Spinal cord (tissue), 10 donors: ENCODE results near the gene CARMIL3. TPM values are rescaled to one million over a fixed set of nuclear protein-coding genes. Genes with fewer than 3 reads are reported as not detected.

ENCODE experiments used
- DNase-seq, 6 donors: peaks; one replicate each; pipeline versions ENCODE4 v3.0.0 to v3.0.0-alpha.2; 2013 to 2015; ENCODE audit warnings: low spot score in 6 of 6, low read depth in 4 of 6
- H3K27ac ChIP-seq: one replicate; pipeline ENCODE4 v1.5.1; 2013; ENCODE audit warnings: low read depth, low read length, control low read depth
- H3K27me3 ChIP-seq: one replicate; pipeline ENCODE4 v1.6.1; 2013; ENCODE audit warnings: low read length; ENCODE audit not compliant: control insufficient read depth, insufficient read depth
- H3K36me3 ChIP-seq: one replicate; pipeline ENCODE4 v1.6.1; 2013; ENCODE audit warnings: low read length; ENCODE audit not compliant: control insufficient read depth, insufficient read depth
- H3K4me1 ChIP-seq: one replicate; pipeline ENCODE4 v1.6.1; 2013; ENCODE audit warnings: low read length; ENCODE audit not compliant: control insufficient read depth, insufficient read depth
- H3K4me3 ChIP-seq: one replicate; pipeline ENCODE4 v1.5.1; 2013; ENCODE audit warnings: low read depth, low read length, control low read depth
- H3K9me3 ChIP-seq: one replicate; pipeline ENCODE4 v1.6.1; 2013; ENCODE audit warnings: low read length; ENCODE audit not compliant: control insufficient read depth, insufficient read depth
- WGBS: methylation state at CpG from one replicate; pipeline ENCODE4 v1.1.5; 2013; ENCODE audit warnings: missing lambda C conversion rate; ENCODE audit not compliant: insufficient coverage; 5-methylcytosine and 5-hydroxymethylcytosine counted together
- polyA plus RNA-seq, 2 donors: library from polyadenylated mRNA; unstranded; fragments of 120-200 nt; gene quantifications; one replicate each; pipeline ENCODE4 v1.2.1, GENCODE V29; 2013; ENCODE audit not compliant: insufficient read length in 2 of 2
- total RNA-seq, 2 donors: library from RNA; depleted of rRNA in 1 of 2; stranded (reverse); fragments of 120-200 nt in 1 of 2; fragments of >200 nt in 1 of 2; gene quantifications; one replicate each; pipeline versions ENCODE4 v1.2.3 to v1.2.4, GENCODE V29; 2013 to 2014
- donor health status: healthy.

Gene CARMIL3
- total and polyA plus RNA-seq, 4 donors: 10.2 to 43.2 (median 22.4) TPM

DNA sequence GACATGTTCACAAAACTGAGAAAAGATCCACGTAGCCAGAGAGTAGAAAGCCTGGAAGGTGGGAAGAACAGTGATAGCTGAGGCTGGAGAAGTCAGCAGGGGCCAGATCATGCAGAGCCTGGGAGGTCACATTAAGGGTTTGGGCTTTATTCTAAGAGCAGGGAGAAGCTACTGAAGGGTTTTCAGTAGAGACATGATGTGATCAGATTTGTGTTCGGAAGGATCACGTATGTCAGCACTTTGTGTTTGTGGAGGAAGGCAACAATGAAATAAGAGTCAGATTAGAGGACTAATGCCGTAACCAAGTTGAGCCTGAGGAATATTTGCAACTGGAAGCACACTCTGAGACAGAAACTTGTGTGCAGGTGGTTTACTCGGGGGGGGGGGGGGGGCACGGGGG lies 38.1 kb downstream of the CARMIL3 start:
- WGBS: 89% methylated on average over 4 of the region's 6 CpGs
- Histone ChIP-seq H3K27me3 (no peaks in the 10 kb centered on the region), H3K4me3 (no peak overlapping the region), H3K9me3 (no peaks in the 10 kb centered on the region), H3K36me3 (no peaks in the 10 kb centered on the region), H3K4me1 (peaks cover 22% of the 10 kb centered on the region), H3K27ac (no peak overlapping the region)
- DNase-seq: no peak

GRCh38 chr14:24092110-24092504 lies 40.3 kb downstream of the CARMIL3 start:
- H3K9me3 ChIP-seq: no peaks in the 10 kb centered on the region
- peaks cover 31% of the 10 kb centered on the region for H3K4me1 ChIP-seq
- no peak overlapping the region for H3K27ac ChIP-seq
- H3K27me3 ChIP-seq: no peaks in the 10 kb centered on the region
- no peak for DNase-seq
- no peaks in the 10 kb centered on the region for H3K36me3 ChIP-seq
- no peak overlapping the region for H3K4me3 ChIP-seq

DNA sequence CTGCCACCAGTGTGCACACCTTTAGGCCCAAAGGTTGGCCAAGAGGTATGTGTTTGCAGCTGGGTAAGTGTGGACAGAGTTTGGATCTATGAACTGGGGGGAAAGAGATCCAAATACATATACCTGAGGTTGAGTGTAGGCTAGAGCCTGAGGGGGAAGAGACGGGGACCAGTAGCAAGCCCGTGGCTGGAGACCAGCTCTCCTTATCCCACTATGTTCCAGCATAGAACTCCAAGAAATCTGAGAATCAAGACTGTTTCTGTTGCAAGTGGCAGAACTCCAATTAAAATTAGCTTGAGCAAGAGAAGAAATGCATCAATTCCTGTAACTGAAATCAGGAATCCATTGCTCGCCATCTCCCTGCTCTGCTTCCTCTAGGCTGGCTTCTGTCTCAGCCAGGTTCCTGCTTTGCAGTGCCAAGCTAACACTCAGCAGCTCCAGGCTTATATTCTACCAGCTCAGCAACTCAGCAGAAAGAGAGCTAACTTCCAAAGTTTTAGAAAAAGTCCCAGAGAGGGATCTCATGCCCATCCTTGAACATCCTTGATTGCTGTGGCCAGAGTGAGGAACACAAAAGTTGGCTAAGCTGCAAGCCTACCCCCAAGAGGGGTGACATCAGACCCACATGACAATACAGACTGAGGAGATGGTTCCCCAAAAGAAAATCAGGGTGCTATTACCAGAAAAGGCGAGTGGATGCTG lies 40.8 kb downstream of the CARMIL3 start:
- H3K4me3 ChIP-seq: no peak overlapping the region
- H3K9me3 ChIP-seq: no peaks in the 10 kb centered on the region
- no peaks in the 10 kb centered on the region for H3K27me3 ChIP-seq
- no peak overlapping the region for H3K27ac ChIP-seq
- no peaks in the 10 kb centered on the region for H3K36me3 ChIP-seq
- WGBS: 82% methylated on average over 2 of the region's 4 CpGs
- H3K4me1 ChIP-seq: peaks cover 31% of the 10 kb centered on the region
- peak in 1 of 6 donors; percentile 70 for DNase-seq

DNA sequence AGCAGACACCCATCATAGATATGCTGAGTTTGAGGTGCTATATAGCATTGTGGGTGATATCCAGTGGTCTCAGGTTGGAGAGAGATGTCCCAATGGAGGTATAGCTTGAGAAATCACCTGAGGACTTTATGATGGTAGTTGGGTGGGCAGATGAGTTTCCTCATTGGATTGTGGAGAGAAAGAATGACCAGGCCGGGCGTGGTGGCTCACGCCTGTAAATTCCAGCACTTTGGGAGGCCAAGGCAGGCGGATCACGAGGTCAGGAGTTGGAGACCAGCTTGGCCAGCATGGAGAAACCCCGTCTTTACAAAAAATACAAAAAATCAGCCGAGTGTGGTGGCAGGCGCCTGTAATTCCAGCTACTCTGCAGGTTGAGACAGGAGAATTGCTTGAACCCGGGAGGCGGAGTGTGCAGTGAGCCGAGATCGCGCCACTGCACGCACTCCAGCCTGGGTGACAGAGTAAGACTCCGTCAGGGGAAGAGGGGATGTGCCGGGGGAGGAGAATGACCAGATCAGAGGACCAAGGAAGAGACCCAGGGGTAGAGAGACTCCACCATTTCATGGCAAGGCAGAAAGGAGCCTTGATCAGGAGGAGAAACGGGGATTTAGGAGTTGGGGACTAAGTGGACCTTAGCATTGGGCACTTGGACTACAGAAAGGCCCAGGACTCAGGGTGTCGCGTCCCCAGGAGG lies 41.5 kb downstream of the CARMIL3 start:
- peak overlapping the region; percentile 65 for H3K4me3 ChIP-seq
- H3K9me3 ChIP-seq: no peaks in the 10 kb centered on the region
- DNase-seq: no peak
- H3K27me3 ChIP-seq: no peaks in the 10 kb centered on the region
- WGBS: 80% methylated on average over 19 of the region's 19 CpGs
- peaks cover 3% of the 10 kb centered on the region for H3K36me3 ChIP-seq
- peaks cover 31% of the 10 kb centered on the region for H3K4me1 ChIP-seq
- peak overlapping the region; percentile 42 for H3K27ac ChIP-seq

GRCh38 chr14:24093901-24094840 lies 42.4 kb downstream of the CARMIL3 start, which contains the start of gene PCK2:
TSS of gene PCK2 (plus strand) at chr14:24094311. CDS start at chr14:24094406, 95 bp downstream.
- WGBS: 0% methylated on average over 64 of the region's 68 CpGs
- Histone ChIP-seq H3K27ac (peak within 1 kb of the TSS; percentile 42), H3K27me3 (no peaks in the 10 kb centered on the region), H3K36me3 (peaks cover 9% of the 10 kb centered on the region), H3K4me1 (peaks cover 35% of the 10 kb centered on the region), H3K4me3 (peak within 1 kb of the TSS; percentile 65), H3K9me3 (no peaks in the 10 kb centered on the region)
- DNase-seq: peak in 2 of 6 donors; percentile 80 to 86

- DNase-seq: no peak
- peaks cover 10% of the 10 kb centered on the region for H3K36me3 ChIP-seq
- peak overlapping the region; percentile 42 for H3K27ac ChIP-seq
Observed at GRCh38 chr14:24094841-24095270, 43.0 kb downstream of the CARMIL3 start.

GRCh38 chr14:24095271-24096068 lies 43.7 kb downstream of the CARMIL3 start:
- 69% methylated on average over 9 of the region's 12 CpGs for WGBS
- Histone ChIP-seq H3K27me3 (no peaks in the 10 kb centered on the region), H3K27ac (peak overlapping the region; percentile 42), H3K36me3 (peaks cover 10% of the 10 kb centered on the region), H3K9me3 (no peaks in the 10 kb centered on the region), H3K4me1 (peaks cover 32% of the 10 kb centered on the region), H3K4me3 (peak overlapping the region; percentile 65)
- DNase-seq: no peak

More at GRCh38 chr14:24094841-24095270, 43.0 kb downstream of the CARMIL3 start:
- 15% methylated on average over 14 of the region's 14 CpGs for WGBS
- H3K4me3 ChIP-seq: peak overlapping the region; percentile 65
- H3K4me1 ChIP-seq: peaks cover 36% of the 10 kb centered on the region
- no peaks in the 10 kb centered on the region for H3K9me3 ChIP-seq
- no peaks in the 10 kb centered on the region for H3K27me3 ChIP-seq

- H3K36me3 ChIP-seq: peaks cover 10% of the 10 kb centered on the region
Observed at GRCh38 chr14:24096545-24097181, 44.9 kb downstream of the CARMIL3 start.

More at GRCh38 chr14:24096545-24097181, 44.9 kb downstream of the CARMIL3 start:
- peaks cover 31% of the 10 kb centered on the region for H3K4me1 ChIP-seq
- no peak overlapping the region for H3K27ac ChIP-seq
- no peaks in the 10 kb centered on the region for H3K27me3 ChIP-seq
- no peaks in the 10 kb centered on the region for H3K9me3 ChIP-seq
- DNase-seq: no peak
- no peak overlapping the region for H3K4me3 ChIP-seq
- WGBS: 94% methylated on average over 7 of the region's 8 CpGs
